SJSA1 (cell line): ENCODE data around the gene FABP6. TPM values are rescaled to one million over a fixed set of nuclear protein-coding genes. Genes with fewer than 3 reads are reported as not detected.

Source experiments
- DNase-seq, 2 experiments: peaks; one replicate each; pipeline ENCODE4 v3.0.0-alpha.2; 2015 to 2020; ENCODE audit warnings: low spot score in 2 of 2, low read depth in 1 of 2
- H3K27ac ChIP-seq: fragments of 250-450 bp; sonication (Bioruptor Pico); 2 replicates; pipeline ENCODE4 v1.5.1; 2020; ENCODE audit warnings: mild to moderate bottlenecking, moderate library complexity
- H3K27me3 ChIP-seq: fragments of 250-450 bp; sonication (Bioruptor Pico); replicated peaks from 2 replicates; pipeline ENCODE4 v1.5.1; 2020; ENCODE audit warnings: mild to moderate bottlenecking, moderate library complexity
- H3K36me3 ChIP-seq: fragments of 250-450 bp; sonication (Bioruptor Pico); 2 replicates; pipeline ENCODE4 v1.5.1; 2020; ENCODE audit warnings: mild to moderate bottlenecking
- H3K4me1 ChIP-seq: fragments of 250-450 bp; sonication (Bioruptor Pico); replicated peaks from 2 replicates; pipeline ENCODE4 v1.6.1; 2021; ENCODE audit warnings: mild to moderate bottlenecking
- H3K4me3 ChIP-seq: fragments of 250-450 bp; sonication (Bioruptor Pico); 2 replicates; pipeline ENCODE4 v1.5.1; 2020; ENCODE audit warnings: mild to moderate bottlenecking
- H3K9me3 ChIP-seq: fragments of 250-450 bp; sonication (Bioruptor Pico); replicated peaks from 2 replicates; pipeline ENCODE4 v1.5.1; 2020; ENCODE audit warnings: mild to moderate bottlenecking
- total RNA-seq: library from RNA; depleted of rRNA; stranded (reverse); fragments of >200 nt; shearing (Covaris generic); gene quantifications from 2 replicates; pipeline ENCODE4 v1.2.3, GENCODE V29; 2014

FABP6 gene
- total RNA-seq, 1 experiment from 2014 or later = not detected

DNA sequence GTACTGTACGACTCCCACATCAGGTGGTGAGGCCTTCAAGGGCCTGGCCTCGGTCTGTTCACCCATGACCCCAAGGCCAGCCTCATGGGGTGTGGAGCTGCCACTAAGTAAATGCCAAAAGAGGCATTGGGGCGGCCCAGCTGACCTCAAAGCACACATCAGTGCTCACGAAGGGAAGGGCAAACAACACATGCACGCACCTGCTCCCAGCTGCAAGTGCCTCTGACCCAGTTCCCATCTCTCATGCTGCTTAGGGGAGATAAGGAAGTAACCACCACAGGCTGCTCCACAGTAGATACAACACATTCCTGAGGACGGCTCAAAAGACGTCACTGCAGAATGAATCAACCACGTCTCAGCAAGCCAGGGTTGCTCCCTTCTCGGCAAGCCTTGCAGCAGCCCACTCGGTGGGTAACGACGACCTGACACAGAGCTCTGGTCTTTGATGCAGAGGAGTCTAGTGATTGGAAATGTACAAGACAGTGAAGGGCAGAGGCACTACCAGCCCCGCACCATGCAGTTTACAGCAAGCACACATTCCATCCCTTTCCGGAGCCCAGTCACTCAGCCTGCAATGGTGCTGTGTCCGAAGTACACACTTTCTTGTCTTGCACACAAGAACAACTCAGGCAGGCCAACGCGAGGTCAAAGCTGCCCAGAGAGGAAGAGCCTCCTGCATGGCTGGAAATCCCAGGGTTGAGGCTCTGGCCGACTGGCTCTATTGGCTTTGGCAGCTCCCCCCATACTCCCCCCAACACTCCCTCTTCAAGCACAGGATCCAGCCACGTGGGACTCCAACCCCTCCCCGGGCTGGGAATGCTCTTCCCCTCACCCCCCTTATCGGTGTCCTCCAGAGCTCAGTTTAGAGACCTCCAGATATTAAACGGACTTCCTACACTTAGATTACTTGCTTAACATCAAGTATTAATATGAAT is 31.8 kb downstream of the FABP6 start:
- no peak overlapping the region for H3K4me3 ChIP-seq
- no peak for DNase-seq
- peaks cover 61% of the 10 kb centered on the region for H3K36me3 ChIP-seq
- no peaks in the 10 kb centered on the region for H3K9me3 ChIP-seq
- 0 out of 2 replicates have a peak, but pooled peaks cover 3% of the 10 kb centered on the region for H3K4me1 ChIP-seq
- no peak overlapping the region for H3K27ac ChIP-seq
- no peaks in the 10 kb centered on the region for H3K27me3 ChIP-seq

- Histone ChIP-seq H3K27ac (no peak overlapping the region), H3K36me3 (peaks cover 67% of the 10 kb centered on the region), H3K4me3 (no peak overlapping the region), H3K27me3 (no peaks in the 10 kb centered on the region), H3K4me1 (0 out of 2 replicates have a peak, but pooled peaks cover 3% of the 10 kb centered on the region), H3K9me3 (no peaks in the 10 kb centered on the region)
- DNase-seq = no peak
Measured at GRCh38 chr5:160262151-160263074, 33.1 kb downstream of the FABP6 start.

DNA sequence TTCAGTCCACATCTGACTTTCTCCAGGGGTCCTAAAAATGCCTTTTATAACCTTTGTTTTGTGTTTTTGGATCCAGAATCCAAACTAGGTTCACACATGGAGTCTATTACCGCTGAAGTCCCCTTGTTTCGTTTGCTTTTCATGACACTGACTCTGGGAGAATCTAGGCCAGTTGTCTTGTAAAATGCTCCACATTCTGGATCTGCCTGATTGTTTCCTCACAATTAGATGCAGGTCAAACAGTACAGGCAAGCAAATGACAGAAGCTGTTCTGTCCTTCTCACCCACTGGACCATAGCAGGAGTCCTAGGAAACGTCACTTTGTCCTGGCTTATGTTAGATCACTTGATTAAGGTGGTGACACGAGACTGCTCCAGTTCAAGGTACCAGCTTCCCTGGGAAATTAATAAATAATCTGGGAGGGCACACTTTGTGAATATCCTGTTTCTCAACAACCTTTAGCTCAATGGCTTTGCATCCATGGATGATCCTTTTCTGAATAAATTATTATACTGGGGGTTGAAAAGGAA is 34.1 kb downstream of the FABP6 start:
- Histone ChIP-seq H3K9me3 (no peaks in the 10 kb centered on the region), H3K27ac (no peak overlapping the region), H3K27me3 (no peaks in the 10 kb centered on the region), H3K36me3 (peaks cover 72% of the 10 kb centered on the region), H3K4me1 (peaks cover 6% of the 10 kb centered on the region), H3K4me3 (no peak overlapping the region)
- no peak for DNase-seq

GRCh38 chr5:160266044-160266443 is 36.7 kb downstream of the FABP6 start:
- no peak for DNase-seq
- Histone ChIP-seq H3K9me3 (no peaks in the 10 kb centered on the region), H3K4me1 (peaks cover 16% of the 10 kb centered on the region)

GRCh38 chr5:160266752-160267345 is 37.5 kb downstream of the FABP6 start:
- H3K27me3 ChIP-seq = no peaks in the 10 kb centered on the region
- no peak overlapping the region for H3K4me3 ChIP-seq
- H3K4me1 ChIP-seq = peaks cover 14% of the 10 kb centered on the region
- no peak overlapping the region for H3K27ac ChIP-seq
- no peak for DNase-seq
- no peaks in the 10 kb centered on the region for H3K9me3 ChIP-seq
- peaks cover 75% of the 10 kb centered on the region for H3K36me3 ChIP-seq

More at GRCh38 chr5:160266044-160266443, 36.7 kb downstream of the FABP6 start:
- Histone ChIP-seq H3K27ac (no peak overlapping the region), H3K36me3 (peaks cover 73% of the 10 kb centered on the region), H3K27me3 (no peaks in the 10 kb centered on the region), H3K4me3 (no peak overlapping the region)

DNA sequence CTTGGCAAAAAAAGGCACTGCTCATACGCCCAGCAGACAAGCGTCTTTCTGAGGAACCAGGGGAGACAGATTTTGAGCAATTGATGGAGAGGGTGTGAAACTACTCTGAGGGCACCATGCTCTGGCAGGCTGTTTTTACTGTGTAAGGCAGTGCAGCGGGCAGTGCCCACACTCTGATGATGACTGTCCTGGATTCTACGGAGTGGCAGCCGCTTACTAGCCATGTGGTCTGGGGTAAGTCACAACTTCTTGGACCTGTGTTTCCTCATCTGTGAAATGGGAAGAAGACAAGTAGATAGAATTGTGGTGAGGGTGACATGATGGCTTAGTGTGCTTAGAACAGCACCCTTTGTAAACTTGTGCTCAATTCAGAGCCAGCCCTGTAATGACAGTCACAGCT is 38.8 kb downstream of the FABP6 start:
- H3K36me3 ChIP-seq = peaks cover 77% of the 10 kb centered on the region
- no peak overlapping the region for H3K27ac ChIP-seq
- no peak overlapping the region for H3K4me3 ChIP-seq
- H3K9me3 ChIP-seq = no peaks in the 10 kb centered on the region
- no peaks in the 10 kb centered on the region for H3K27me3 ChIP-seq
- no peak for DNase-seq
- H3K4me1 ChIP-seq = peaks cover 14% of the 10 kb centered on the region

DNA sequence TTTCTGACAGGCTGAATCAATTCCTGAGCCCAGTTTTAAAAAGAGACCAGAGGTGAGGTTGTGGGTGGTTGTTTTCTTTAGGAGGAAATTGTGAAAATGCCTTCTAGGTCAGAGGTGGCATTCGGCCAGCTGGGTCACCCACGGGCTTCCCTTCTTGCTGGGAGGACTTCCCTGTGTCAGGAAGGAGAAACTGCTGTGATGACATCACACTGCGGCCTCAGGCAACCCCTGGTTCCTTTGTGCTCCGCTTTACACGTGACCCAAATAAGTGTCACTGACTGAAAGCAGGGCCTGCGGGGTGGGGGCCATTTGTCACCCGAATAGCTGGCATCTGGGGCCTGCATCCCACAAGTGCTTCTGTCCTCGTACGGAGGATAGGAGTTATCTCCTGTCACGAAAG is 39.7 kb downstream of the FABP6 start:
- Histone ChIP-seq H3K4me1 (peaks cover 14% of the 10 kb centered on the region), H3K27me3 (no peaks in the 10 kb centered on the region), H3K9me3 (no peaks in the 10 kb centered on the region), H3K4me3 (no peak overlapping the region), H3K27ac (0 out of 2 replicates have a peak overlapping the region, but pooled peaks have one; percentile 4), H3K36me3 (peaks cover 80% of the 10 kb centered on the region)
- peak; percentile 64 to 78 for DNase-seq

DNA sequence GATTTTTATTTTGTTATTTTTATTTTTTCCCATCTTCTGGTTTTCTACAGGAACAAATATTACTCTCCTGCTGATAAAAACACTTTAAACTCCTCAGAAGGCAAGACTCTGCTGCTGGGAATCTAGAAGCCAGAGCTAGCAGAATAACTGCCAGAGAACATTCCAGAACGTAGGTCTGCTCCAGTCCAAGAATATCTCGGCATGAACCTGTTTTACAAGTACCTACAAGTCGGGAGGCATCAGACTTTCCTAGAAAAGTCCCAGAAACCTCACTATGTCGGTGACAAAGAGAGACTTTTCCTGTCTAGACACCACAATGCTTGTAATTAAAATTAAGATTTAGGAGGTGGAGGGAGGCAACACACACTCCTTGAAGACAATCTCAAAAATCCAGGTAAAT is 41.4 kb downstream of the FABP6 start:
- H3K36me3 ChIP-seq = peaks cover 82% of the 10 kb centered on the region
- no peak for DNase-seq
- no peaks in the 10 kb centered on the region for H3K27me3 ChIP-seq
- no peak overlapping the region for H3K27ac ChIP-seq
- peaks cover 14% of the 10 kb centered on the region for H3K4me1 ChIP-seq
- H3K4me3 ChIP-seq = no peak overlapping the region
- no peaks in the 10 kb centered on the region for H3K9me3 ChIP-seq

DNA sequence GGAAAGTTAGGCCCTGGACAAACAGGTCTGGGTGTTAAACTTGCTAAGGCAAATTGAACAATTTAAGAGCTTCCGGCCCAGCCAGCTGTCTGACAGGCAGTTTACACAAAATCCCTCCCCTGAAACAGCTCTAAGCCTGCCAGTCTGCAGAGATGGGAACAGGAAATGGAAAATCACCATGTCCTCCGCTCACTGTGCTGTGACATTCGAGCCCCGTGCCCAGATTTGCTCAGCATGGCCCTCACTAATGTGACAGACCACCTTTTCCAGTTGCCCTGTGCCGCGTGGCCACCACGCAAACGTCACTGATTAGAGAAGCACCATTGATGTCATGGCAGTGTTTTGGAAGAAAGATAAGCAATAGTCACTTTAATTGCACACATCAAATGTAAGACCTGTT is 42.1 kb downstream of the FABP6 start:
- Histone ChIP-seq H3K4me3 (no peak overlapping the region), H3K4me1 (peaks cover 14% of the 10 kb centered on the region), H3K27me3 (no peaks in the 10 kb centered on the region), H3K27ac (no peak overlapping the region), H3K36me3 (peaks cover 84% of the 10 kb centered on the region), H3K9me3 (no peaks in the 10 kb centered on the region)
- no peak for DNase-seq

DNA sequence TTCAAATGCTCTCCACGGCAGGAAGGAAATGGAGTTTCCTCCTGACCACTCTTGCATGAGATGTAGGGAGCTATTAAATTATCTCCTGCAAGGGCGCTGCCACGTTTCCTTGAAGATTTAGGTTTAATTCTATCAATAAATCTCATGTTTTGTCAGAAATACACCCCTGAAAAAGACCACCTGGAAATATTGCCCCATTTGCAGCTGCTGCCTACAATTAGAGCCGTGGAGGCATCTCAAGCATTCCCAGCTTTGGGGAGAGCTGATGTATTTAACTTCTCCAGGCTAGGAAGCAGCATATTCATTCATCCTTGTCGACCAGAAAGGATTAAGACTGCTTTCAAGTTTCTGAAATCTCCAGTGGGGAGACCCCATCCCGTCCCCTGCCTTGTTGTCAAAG is 42.5 kb downstream of the FABP6 start:
- H3K27me3 ChIP-seq = no peaks in the 10 kb centered on the region
- H3K4me3 ChIP-seq = no peak overlapping the region
- no peaks in the 10 kb centered on the region for H3K9me3 ChIP-seq
- no peak overlapping the region for H3K27ac ChIP-seq
- H3K4me1 ChIP-seq = peaks cover 14% of the 10 kb centered on the region
- H3K36me3 ChIP-seq = peaks cover 85% of the 10 kb centered on the region
- no peak for DNase-seq

DNA sequence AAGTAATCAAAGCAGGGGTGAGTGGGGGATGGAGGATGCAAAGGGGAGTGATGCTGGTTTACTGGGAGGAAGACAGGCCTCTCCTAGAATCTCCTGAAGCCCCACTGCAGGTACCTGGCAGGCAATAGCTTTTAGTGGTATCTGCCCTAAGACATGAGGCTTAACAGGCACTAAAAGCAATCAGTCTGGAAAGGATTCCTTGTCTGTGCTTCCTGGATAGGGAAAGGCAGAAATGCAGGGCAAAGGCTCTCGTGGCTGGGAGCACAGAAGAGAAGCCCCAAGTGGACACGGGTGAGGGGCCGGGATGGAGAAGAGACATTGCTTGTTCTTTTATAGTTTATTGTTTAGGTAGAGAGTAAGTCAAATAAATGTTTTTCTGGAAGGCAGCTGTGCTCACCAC is 43.0 kb downstream of the FABP6 start:
- H3K4me3 ChIP-seq = no peak overlapping the region
- H3K9me3 ChIP-seq = no peaks in the 10 kb centered on the region
- H3K4me1 ChIP-seq = peaks cover 14% of the 10 kb centered on the region
- no peak overlapping the region for H3K27ac ChIP-seq
- peaks cover 85% of the 10 kb centered on the region for H3K36me3 ChIP-seq
- no peak for DNase-seq
- no peaks in the 10 kb centered on the region for H3K27me3 ChIP-seq

DNA sequence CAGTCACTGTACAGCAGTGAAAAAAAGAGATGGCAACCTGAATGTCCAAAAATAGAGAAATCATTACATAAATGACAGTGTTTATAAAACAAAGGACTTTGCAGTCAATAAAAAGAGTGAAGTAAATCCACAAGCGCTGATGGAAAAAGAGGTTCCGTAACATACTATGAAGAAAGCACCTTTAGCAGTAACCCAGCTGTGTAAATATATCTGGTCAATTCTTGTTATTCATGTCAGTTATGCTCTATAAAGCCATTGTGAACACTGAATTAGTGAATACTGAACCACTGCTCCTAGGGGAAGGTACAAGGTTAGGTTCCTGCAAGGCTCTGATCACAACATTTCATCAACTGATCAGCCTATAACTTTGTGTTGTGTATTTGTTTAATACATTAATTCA is 43.6 kb downstream of the FABP6 start:
- no peak for DNase-seq
- H3K27ac ChIP-seq = no peak overlapping the region
- no peaks in the 10 kb centered on the region for H3K9me3 ChIP-seq
- H3K4me1 ChIP-seq = peaks cover 14% of the 10 kb centered on the region
- peaks cover 82% of the 10 kb centered on the region for H3K36me3 ChIP-seq
- no peaks in the 10 kb centered on the region for H3K27me3 ChIP-seq
- H3K4me3 ChIP-seq = no peak overlapping the region

DNA sequence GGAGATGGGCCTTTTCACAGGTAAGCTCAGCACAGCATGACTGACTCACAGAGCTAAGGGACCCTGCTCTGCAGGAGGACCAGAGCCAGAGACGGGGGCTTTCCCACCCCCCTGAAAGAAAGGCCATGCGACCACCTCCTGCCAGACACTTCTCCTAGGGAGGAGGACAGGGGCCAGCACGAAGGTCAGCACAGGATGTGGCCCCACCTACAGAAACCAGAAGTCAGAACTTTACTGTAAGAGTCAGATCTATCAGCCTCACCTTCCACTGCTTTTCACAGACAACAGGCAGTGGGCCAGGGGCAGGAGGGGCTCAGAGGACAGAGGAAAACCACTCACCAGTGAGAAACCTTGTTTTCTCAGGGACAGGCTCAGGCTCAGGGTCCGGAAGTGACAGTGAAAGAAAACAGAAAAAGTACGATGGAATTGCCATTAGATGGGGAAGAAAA is 45.2 kb downstream of the FABP6 start:
- DNase-seq = no peak
- no peak overlapping the region for H3K4me3 ChIP-seq
- H3K9me3 ChIP-seq = no peaks in the 10 kb centered on the region
- H3K27ac ChIP-seq = no peak overlapping the region
- peaks cover 82% of the 10 kb centered on the region for H3K36me3 ChIP-seq
- H3K27me3 ChIP-seq = no peaks in the 10 kb centered on the region
- H3K4me1 ChIP-seq = peaks cover under 1% of the 10 kb centered on the region
